WTC11 (cell line): Measurements from ENCODE around the gene APOBEC4. TPM values are rescaled to one million over a fixed set of nuclear protein-coding genes. Genes with fewer than 3 reads are reported as not detected.

Experiments
- ATAC-seq: fragments of 200-7000 bp; cut with Tn5 transposase; 2 replicates; pipeline ENCODE4 v1.10.0; 2021; ENCODE audit warnings: mild to moderate bottlenecking, moderate library complexity
- CTCF ChIA-PET: fragments of 300-600 bp; sonication (Branson Sonifier 250); formaldehyde crosslinking; loops from one replicate; lab custom pipeline; 2021; ENCODE audit warnings: antibody characterized with exemption; lab: Charles Lee
- POLR2A ChIA-PET: fragments of 350-600 bp; sonication (Branson Sonifier 250); formaldehyde crosslinking; loops from one replicate; lab custom pipeline; 2021; ENCODE audit warnings: antibody characterized with exemption; lab: Charles Lee
- DNase-seq: peaks from one replicate; pipeline ENCODE4 v3.0.0; 2021; ENCODE audit warnings: low spot score
- H3K27ac Mint-ChIP-seq: 2 replicates; pipeline ENCODE4 v1.8.0; 2021; ENCODE audit warnings: mixed read lengths
- H3K27me3 Mint-ChIP-seq: 2 replicates; pipeline ENCODE4 v1.8.0; 2021; ENCODE audit warnings: low read depth, mild to moderate bottlenecking, moderate library complexity, mixed read lengths
- H3K36me3 Mint-ChIP-seq: 2 replicates; pipeline ENCODE4 v1.8.0; 2021; ENCODE audit warnings: mixed read lengths
- H3K4me1 Mint-ChIP-seq: 2 replicates; pipeline ENCODE4 v1.8.0; 2022; ENCODE audit warnings: mixed read lengths
- H3K4me3 Mint-ChIP-seq: 2 replicates; pipeline ENCODE4 v1.8.0; 2021; ENCODE audit warnings: mild to moderate bottlenecking, moderate library complexity, mixed read lengths
- H3K9me3 Mint-ChIP-seq: 2 replicates; pipeline ENCODE4 v1.8.0; 2021; ENCODE audit warnings: mixed read lengths
- CREB1 ChIP-seq: sonication (generic); formaldehyde crosslinking; IDR thresholded peaks from 2 replicates; pipeline ENCODE4 v1.8.0; 2023; ENCODE audit warnings: mild to moderate bottlenecking, missing genetic modification reagents
- FOXJ3 ChIP-seq: sonication (generic); formaldehyde crosslinking; IDR thresholded peaks from 2 replicates; pipeline ENCODE4 v1.9.0; 2021; ENCODE audit warnings: missing genetic modification reagents, mild to moderate bottlenecking, borderline replicate concordance
- FOXP1 ChIP-seq: sonication (generic); formaldehyde crosslinking; IDR thresholded peaks from 2 replicates; pipeline ENCODE4 v1.8.0; 2022; ENCODE audit warnings: missing genetic modification reagents, mild to moderate bottlenecking, moderate library complexity, borderline replicate concordance
- IRF2 ChIP-seq: sonication (generic); formaldehyde crosslinking; IDR thresholded peaks from 2 replicates; pipeline ENCODE4 v1.8.0; 2022; ENCODE audit warnings: low read depth, missing genetic modification reagents, borderline replicate concordance
- KAT7 ChIP-seq: sonication (generic); formaldehyde crosslinking; IDR thresholded peaks from 2 replicates; pipeline ENCODE4 v1.8.1; 2023; ENCODE audit warnings: missing genetic modification reagents, mild to moderate bottlenecking, borderline replicate concordance
- NR1H2 ChIP-seq: sonication (generic); formaldehyde crosslinking; IDR thresholded peaks from 2 replicates; pipeline ENCODE4 v1.9.0; 2021; ENCODE audit warnings: mild to moderate bottlenecking, moderate library complexity, missing genetic modification reagents
- OVOL2 ChIP-seq: fragments of 250-450 bp; sonication (Bioruptor Pico); IDR thresholded peaks from 2 replicates; pipeline ENCODE4 v1.9.0; 2021; ENCODE audit warnings: mild to moderate bottlenecking, borderline replicate concordance
- SMAD4 ChIP-seq: sonication (generic); formaldehyde crosslinking; IDR thresholded peaks from 2 replicates; pipeline ENCODE4 v1.8.0; 2022; ENCODE audit warnings: mild to moderate bottlenecking, missing genetic modification reagents
- SP1 ChIP-seq: sonication (generic); formaldehyde crosslinking; conservative IDR thresholded peaks from 2 replicates; pipeline ENCODE4 v1.8.1; 2022; ENCODE audit warnings: missing genetic modification reagents
- ZNF396 ChIP-seq: fragments of 250-450 bp; sonication (Bioruptor Pico); IDR thresholded peaks from 2 replicates; pipeline ENCODE4 v1.8.0; 2021; ENCODE audit warnings: mild to moderate bottlenecking, moderate library complexity, borderline replicate concordance
- ZNF671 ChIP-seq: fragments of 250-450 bp; sonication (Bioruptor Pico); IDR thresholded peaks from 2 replicates; pipeline ENCODE4 v1.8.0; 2021; ENCODE audit warnings: mild to moderate bottlenecking
- total RNA-seq: library from RNA; stranded (reverse); gene quantifications from 3 replicates; pipeline ENCODE4 v1.2.3, GENCODE V29; 2021
- TF ChIP-seq, protein P1 (sequence below): sonication (generic); formaldehyde crosslinking; IDR thresholded peaks from 2 replicates; pipeline ENCODE4 v1.8.0; 2023; ENCODE audit warnings: mild to moderate bottlenecking, missing genetic modification reagents
- TF ChIP-seq, protein P2 (sequence below): sonication (generic); formaldehyde crosslinking; IDR thresholded peaks from 2 replicates; pipeline ENCODE4 v1.8.1; 2023; ENCODE audit warnings: mild to moderate bottlenecking, missing genetic modification reagents
- TF ChIP-seq, protein P3 (sequence below): fragments of 250-450 bp; sonication (Bioruptor Pico); IDR thresholded peaks from 2 replicates; pipeline ENCODE4 v2.1.2; 2022; ENCODE audit warnings: mild to moderate bottlenecking, moderate library complexity
- TF ChIP-seq, protein P4 (sequence below): fragments of 250-450 bp; sonication (Bioruptor Pico); IDR thresholded peaks from 2 replicates; pipeline ENCODE4 v1.9.0; 2021; ENCODE audit warnings: mild to moderate bottlenecking, borderline replicate concordance
- TF ChIP-seq, protein P5 (sequence below): sonication (generic); formaldehyde crosslinking; conservative IDR thresholded peaks from 2 replicates; pipeline ENCODE4 v1.8.1; 2022; ENCODE audit warnings: mild to moderate bottlenecking, missing genetic modification reagents
- TF ChIP-seq, protein P6 (sequence below): sonication (generic); formaldehyde crosslinking; conservative IDR thresholded peaks from 2 replicates; pipeline ENCODE4 v1.8.1; 2023; ENCODE audit warnings: mild to moderate bottlenecking, low read depth, missing genetic modification reagents, moderate library complexity

The APOBEC4 gene
- total RNA-seq, 1 experiment from 2014 or later = not detected

DNA sequence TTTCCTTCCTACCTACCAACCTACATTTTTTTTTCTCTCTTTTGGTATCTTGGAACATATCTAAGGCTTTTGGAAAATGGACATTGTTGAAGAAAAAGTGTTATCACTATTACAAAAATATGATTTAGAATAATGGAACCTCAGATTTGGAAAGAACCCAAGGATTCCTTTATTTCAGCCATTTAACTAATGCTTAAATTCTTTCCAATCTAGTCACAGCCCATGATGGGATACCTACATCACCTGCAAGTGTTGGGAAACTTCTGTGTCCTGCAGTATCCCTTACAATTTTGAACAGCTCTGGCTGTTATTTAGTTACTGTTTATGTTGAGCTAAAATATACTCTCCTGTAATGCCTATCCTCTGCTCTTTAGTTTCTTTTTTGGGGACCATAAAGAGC lies 22.3 kb upstream of the APOBEC4 start:
- Mint-ChIP-seq H3K4me3 (no peak overlapping the region), H3K27me3 (no peaks in the 10 kb centered on the region), H3K36me3 (no peaks in the 10 kb centered on the region; the same call in 1 of the 2 replicates), H3K9me3 (peaks cover 18% of the 10 kb centered on the region), H3K27ac (no peak overlapping the region), H3K4me1 (no peaks in the 10 kb centered on the region)
- ChIA-PET POLR2A (no interaction called here), CTCF (no interaction called here)
- DNase-seq = no peak
- TF ChIP-seq, protein P1, sequence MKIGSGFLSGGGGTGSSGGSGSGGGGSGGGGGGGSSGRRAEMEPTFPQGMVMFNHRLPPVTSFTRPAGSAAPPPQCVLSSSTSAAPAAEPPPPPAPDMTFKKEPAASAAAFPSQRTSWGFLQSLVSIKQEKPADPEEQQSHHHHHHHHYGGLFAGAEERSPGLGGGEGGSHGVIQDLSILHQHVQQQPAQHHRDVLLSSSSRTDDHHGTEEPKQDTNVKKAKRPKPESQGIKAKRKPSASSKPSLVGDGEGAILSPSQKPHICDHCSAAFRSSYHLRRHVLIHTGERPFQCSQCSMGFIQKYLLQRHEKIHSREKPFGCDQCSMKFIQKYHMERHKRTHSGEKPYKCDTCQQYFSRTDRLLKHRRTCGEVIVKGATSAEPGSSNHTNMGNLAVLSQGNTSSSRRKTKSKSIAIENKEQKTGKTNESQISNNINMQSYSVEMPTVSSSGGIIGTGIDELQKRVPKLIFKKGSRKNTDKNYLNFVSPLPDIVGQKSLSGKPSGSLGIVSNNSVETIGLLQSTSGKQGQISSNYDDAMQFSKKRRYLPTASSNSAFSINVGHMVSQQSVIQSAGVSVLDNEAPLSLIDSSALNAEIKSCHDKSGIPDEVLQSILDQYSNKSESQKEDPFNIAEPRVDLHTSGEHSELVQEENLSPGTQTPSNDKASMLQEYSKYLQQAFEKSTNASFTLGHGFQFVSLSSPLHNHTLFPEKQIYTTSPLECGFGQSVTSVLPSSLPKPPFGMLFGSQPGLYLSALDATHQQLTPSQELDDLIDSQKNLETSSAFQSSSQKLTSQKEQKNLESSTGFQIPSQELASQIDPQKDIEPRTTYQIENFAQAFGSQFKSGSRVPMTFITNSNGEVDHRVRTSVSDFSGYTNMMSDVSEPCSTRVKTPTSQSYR = no peak
- TF ChIP-seq, protein P2, sequence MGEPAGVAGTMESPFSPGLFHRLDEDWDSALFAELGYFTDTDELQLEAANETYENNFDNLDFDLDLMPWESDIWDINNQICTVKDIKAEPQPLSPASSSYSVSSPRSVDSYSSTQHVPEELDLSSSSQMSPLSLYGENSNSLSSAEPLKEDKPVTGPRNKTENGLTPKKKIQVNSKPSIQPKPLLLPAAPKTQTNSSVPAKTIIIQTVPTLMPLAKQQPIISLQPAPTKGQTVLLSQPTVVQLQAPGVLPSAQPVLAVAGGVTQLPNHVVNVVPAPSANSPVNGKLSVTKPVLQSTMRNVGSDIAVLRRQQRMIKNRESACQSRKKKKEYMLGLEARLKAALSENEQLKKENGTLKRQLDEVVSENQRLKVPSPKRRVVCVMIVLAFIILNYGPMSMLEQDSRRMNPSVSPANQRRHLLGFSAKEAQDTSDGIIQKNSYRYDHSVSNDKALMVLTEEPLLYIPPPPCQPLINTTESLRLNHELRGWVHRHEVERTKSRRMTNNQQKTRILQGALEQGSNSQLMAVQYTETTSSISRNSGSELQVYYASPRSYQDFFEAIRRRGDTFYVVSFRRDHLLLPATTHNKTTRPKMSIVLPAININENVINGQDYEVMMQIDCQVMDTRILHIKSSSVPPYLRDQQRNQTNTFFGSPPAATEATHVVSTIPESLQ (CRISPR knock-in tag) = no peak
- TF ChIP-seq OVOL2 (CRISPR knock-in tag) (no peak), KAT7 (no peak), IRF2 (CRISPR knock-in tag) (no peak), FOXJ3 (no peak), ZNF396 (CRISPR knock-in tag) (no peak), SMAD4 (no peak), CREB1 (CRISPR knock-in tag) (no peak), FOXP1 (CRISPR knock-in tag) (no peak), SP1 (CRISPR knock-in tag) (no peak), NR1H2 (CRISPR knock-in tag) (no peak), ZNF671 (CRISPR knock-in tag) (no peak)
- TF ChIP-seq, protein P3, sequence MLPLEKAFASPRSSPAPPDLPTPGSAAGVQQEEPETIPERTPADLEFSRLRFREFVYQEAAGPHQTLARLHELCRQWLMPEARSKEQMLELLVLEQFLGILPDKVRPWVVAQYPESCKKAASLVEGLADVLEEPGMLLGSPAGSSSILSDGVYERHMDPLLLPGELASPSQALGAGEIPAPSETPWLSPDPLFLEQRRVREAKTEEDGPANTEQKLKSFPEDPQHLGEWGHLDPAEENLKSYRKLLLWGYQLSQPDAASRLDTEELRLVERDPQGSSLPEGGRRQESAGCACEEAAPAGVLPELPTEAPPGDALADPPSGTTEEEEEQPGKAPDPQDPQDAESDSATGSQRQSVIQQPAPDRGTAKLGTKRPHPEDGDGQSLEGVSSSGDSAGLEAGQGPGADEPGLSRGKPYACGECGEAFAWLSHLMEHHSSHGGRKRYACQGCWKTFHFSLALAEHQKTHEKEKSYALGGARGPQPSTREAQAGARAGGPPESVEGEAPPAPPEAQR (CRISPR knock-in tag) = no peak
- TF ChIP-seq, protein P4, sequence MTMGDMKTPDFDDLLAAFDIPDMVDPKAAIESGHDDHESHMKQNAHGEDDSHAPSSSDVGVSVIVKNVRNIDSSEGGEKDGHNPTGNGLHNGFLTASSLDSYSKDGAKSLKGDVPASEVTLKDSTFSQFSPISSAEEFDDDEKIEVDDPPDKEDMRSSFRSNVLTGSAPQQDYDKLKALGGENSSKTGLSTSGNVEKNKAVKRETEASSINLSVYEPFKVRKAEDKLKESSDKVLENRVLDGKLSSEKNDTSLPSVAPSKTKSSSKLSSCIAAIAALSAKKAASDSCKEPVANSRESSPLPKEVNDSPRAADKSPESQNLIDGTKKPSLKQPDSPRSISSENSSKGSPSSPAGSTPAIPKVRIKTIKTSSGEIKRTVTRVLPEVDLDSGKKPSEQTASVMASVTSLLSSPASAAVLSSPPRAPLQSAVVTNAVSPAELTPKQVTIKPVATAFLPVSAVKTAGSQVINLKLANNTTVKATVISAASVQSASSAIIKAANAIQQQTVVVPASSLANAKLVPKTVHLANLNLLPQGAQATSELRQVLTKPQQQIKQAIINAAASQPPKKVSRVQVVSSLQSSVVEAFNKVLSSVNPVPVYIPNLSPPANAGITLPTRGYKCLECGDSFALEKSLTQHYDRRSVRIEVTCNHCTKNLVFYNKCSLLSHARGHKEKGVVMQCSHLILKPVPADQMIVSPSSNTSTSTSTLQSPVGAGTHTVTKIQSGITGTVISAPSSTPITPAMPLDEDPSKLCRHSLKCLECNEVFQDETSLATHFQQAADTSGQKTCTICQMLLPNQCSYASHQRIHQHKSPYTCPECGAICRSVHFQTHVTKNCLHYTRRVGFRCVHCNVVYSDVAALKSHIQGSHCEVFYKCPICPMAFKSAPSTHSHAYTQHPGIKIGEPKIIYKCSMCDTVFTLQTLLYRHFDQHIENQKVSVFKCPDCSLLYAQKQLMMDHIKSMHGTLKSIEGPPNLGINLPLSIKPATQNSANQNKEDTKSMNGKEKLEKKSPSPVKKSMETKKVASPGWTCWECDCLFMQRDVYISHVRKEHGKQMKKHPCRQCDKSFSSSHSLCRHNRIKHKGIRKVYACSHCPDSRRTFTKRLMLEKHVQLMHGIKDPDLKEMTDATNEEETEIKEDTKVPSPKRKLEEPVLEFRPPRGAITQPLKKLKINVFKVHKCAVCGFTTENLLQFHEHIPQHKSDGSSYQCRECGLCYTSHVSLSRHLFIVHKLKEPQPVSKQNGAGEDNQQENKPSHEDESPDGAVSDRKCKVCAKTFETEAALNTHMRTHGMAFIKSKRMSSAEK (CRISPR knock-in tag) = no peak
- TF ChIP-seq, protein P5, sequence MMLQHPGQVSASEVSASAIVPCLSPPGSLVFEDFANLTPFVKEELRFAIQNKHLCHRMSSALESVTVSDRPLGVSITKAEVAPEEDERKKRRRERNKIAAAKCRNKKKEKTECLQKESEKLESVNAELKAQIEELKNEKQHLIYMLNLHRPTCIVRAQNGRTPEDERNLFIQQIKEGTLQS (CRISPR knock-in tag) = no peak
- TF ChIP-seq, protein P6, sequence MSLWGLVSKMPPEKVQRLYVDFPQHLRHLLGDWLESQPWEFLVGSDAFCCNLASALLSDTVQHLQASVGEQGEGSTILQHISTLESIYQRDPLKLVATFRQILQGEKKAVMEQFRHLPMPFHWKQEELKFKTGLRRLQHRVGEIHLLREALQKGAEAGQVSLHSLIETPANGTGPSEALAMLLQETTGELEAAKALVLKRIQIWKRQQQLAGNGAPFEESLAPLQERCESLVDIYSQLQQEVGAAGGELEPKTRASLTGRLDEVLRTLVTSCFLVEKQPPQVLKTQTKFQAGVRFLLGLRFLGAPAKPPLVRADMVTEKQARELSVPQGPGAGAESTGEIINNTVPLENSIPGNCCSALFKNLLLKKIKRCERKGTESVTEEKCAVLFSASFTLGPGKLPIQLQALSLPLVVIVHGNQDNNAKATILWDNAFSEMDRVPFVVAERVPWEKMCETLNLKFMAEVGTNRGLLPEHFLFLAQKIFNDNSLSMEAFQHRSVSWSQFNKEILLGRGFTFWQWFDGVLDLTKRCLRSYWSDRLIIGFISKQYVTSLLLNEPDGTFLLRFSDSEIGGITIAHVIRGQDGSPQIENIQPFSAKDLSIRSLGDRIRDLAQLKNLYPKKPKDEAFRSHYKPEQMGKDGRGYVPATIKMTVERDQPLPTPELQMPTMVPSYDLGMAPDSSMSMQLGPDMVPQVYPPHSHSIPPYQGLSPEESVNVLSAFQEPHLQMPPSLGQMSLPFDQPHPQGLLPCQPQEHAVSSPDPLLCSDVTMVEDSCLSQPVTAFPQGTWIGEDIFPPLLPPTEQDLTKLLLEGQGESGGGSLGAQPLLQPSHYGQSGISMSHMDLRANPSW = no peak
- ATAC-seq = no peak
